GM19372 (cell line): ENCODE data around the gene OPALIN.
"Not testable (repeated sequence)": the region's sequence is repeated elsewhere in the genome, so short reads cannot be mapped to it uniquely, and the experiment has no call there.

ENCODE experiments used
- ATAC-seq: cut with Tn5 transposase; IDR thresholded peaks from one replicate; pipeline ENCODE4 v1.9.1; 2021; ENCODE audit warnings: mild to moderate bottlenecking, low read depth, moderate library complexity; ENCODE audit not compliant: unreplicated experiment

OPALIN gene

GRCh38 chr10:96309628-96310320, 49.0 kb downstream of the OPALIN start:
- no peak for ATAC-seq

GRCh38 chr10:96308854-96309253, 49.9 kb downstream of the OPALIN start:
- not testable (repeated sequence) for ATAC-seq

- no peak for ATAC-seq
Measured at GRCh38 chr10:96306516-96306915, 52.3 kb downstream of the OPALIN start.

- ATAC-seq: no peak
Measured at GRCh38 chr10:96305019-96305418, 53.8 kb downstream of the OPALIN start.

GRCh38 chr10:96304230-96304629, 54.6 kb downstream of the OPALIN start, which contains the start of gene DNTT:
Gene DNTT, plus strand, starts transcription at chr10:96304434. Its CDS starts 64 bp downstream, at chr10:96304498.
- no peak for ATAC-seq

- ATAC-seq: no peak
Measured at GRCh38 chr10:96301616-96302015, 57.2 kb downstream of the OPALIN start.

- ATAC-seq: no peak
Measured at GRCh38 chr10:96299383-96299782, 59.4 kb downstream of the OPALIN start.

- no peak for ATAC-seq
Measured at GRCh38 chr10:96298362-96298761, 60.4 kb downstream of the OPALIN start.

GRCh38 chr10:96297486-96297885, 61.3 kb downstream of the OPALIN start:
- no peak for ATAC-seq

- no peak for ATAC-seq
Measured at GRCh38 chr10:96295475-96295874, 63.3 kb downstream of the OPALIN start.
